ENCODE data around the gene ZNF431. TPM values are rescaled to one million over a fixed set of nuclear protein-coding genes. Genes with fewer than 3 reads are reported as not detected.

ZNF431 gene
- total and polyA plus RNA-seq, 2 donors (not counting 3 experiments of a cell fraction or from before 2014, with no cell fraction given), result 3.5 to 12.0 TPM

DNA sequence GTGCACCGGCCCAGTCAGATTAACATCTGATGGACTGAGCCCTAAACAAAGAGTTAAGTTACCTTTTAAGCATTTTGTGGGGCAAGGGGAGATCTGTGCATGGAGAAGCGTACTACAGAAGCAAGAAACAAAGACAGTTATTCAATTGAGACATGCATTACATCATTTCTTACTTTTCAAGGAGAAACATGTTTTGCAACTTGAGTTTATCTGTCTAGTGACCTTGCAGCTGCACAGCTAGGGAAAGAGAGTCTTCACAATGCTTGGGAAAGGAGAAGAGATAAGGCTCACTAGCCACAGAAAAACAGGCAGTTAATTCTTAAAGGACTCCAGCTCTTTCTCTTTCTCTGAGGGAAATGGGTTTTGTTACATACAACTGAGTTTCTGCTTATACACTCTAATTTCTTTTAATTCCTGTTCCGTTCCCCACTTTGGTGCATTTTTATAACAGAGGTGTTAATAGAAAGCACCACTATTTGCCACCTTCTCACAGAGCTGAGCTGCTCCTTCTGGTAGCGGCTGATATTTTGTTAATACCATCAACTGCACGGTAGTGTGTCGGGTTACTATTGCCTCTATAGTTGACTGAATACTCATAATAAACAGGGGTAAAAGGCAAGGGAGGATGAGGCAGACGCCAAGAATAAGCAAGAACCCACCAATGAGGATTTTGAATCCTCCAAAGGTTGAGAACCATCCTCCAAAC is 55.9 kb downstream of the ZNF431 start:
- Histone ChIP-seq H3K9me3 (replicated peaks; ENCODE audit: control insufficient read depth, insufficient read depth, low read length) (no peaks in the 10 kb centered on the region), H3K4me1 (ENCODE audit: control insufficient read depth, extremely low read depth, insufficient read depth, low read length) (no peaks in the 10 kb centered on the region), H4K20me1 (replicated peaks; ENCODE audit: control insufficient read depth, extremely low read depth, insufficient read depth, low read length) (no peaks in the 10 kb centered on the region), H3K9me1 (replicated peaks; ENCODE audit: control insufficient read depth, extremely low read depth, insufficient read depth, low read length) (no peaks in the 10 kb centered on the region), H2AFZ (ENCODE audit: low read depth, low read length) (no peak overlapping the region), H3K4me3 (replicated peaks in 1 of 3; ENCODE audit: insufficient read depth in 1 of 3, low read depth in 1 of 3, low read length in 3 of 3) (no peak overlapping the region), H3K79me2 (ENCODE audit: control insufficient read depth, insufficient read depth, low read length) (no peaks in the 10 kb centered on the region), H3K27me3 (ENCODE audit: control insufficient read depth in 2 of 2, insufficient read depth in 2 of 2, low read length in 2 of 2) (no peaks in the 10 kb centered on the region), H3K36me3 (ENCODE audit: control insufficient read depth in 2 of 2, extremely low read depth in 1 of 2, insufficient read depth in 2 of 2, low read length in 2 of 2) (no peaks in the 10 kb centered on the region), H3K27ac (ENCODE audit: insufficient read depth, low read depth, low read length) (no peak overlapping the region), H3K4me2 (ENCODE audit: insufficient read depth, low read length) (no peak overlapping the region), H3K9ac (replicated peaks; ENCODE audit: extremely low read depth, insufficient read depth, low read length) (no peak overlapping the region)
- BruUV-seq (replicated peaks), result no TSS peak
- dilution Hi-C loops (cut with MboI; ENCODE audit: extremely low pct_ligation_motif_present, low sequenced_read_pairs), result no loop called here
- POLR2A ChIA-PET, result no interaction called here
- DNase-seq (ENCODE audit: low read depth, low spot score) (no peak), FAIRE-seq (no peak)
- intact Hi-C loops (cut with micrococcal nuclease), result no loop called here
- TF ChIP-seq EZH2 (IDR thresholded peaks at IDR 0.05; ENCODE audit: borderline replicate concordance, low read depth, low read length, severe bottlenecking) (no peak), POLR2AphosphoS5 (IDR thresholded peaks at IDR 0.05; ENCODE audit: insufficient read depth, low read depth, low read length) (no peak), CTCF (IDR thresholded peaks at IDR 0.05; ENCODE audit: extremely low read depth in 1 of 2, insufficient read depth in 1 of 2, low read depth in 1 of 2, low read length in 2 of 2) (no peak), JUN (IDR thresholded peaks at IDR 0.05; ENCODE audit: borderline replicate concordance, insufficient read depth, insufficient read length, low read depth) (no peak)
- CTCF ChIA-PET, result no interaction called here

All from endothelial cell of umbilical vein (primary cell).